AG04449 (cell line): ENCODE data around the gene TYRO3.

Experiments
- CTCF ChIA-PET: fragments of 350-600 bp; formaldehyde crosslinking; extraction: SDS; loops from one replicate; lab custom pipeline; 2021; ENCODE audit warnings: antibody characterized with exemption; lab: Yijun Ruan, JAX
- POLR2A ChIA-PET: fragments of 400-600, 350-600 bp; formaldehyde crosslinking; extraction: SDS; loops from one replicate; lab custom pipeline; 2020; ENCODE audit warnings: antibody characterized with exemption, inconsistent platforms; lab: Yijun Ruan, JAX
- DNase-seq: peaks from one replicate; pipeline ENCODE4 v3.0.0-alpha.2; 2010; ENCODE audit warnings: low read depth, low spot score
- H3K4me3 ChIP-seq: 2 replicates; pipeline ENCODE4 v1.5.1; 2011; ENCODE audit warnings: low read depth, mild to moderate bottlenecking, control low read depth, low read length
- CTCF ChIP-seq: IDR thresholded peaks from one replicate; pipeline ENCODE4 v1.5.1; 2011; ENCODE audit warnings: mild to moderate bottlenecking, moderate library complexity, low read length, control low read depth, inconsistent platforms; ENCODE audit not compliant: insufficient read depth; ENCODE audit errors: missing control alignments

The TYRO3 gene

GRCh38 chr15:41620536-41621199 lies 61.7 kb downstream of the TYRO3 start:
- DNase-seq, result no peak
- peak overlapping the region; percentile 66 for H3K4me3 ChIP-seq
- POLR2A ChIA-PET, result interaction anchor here (1.4 kb wide), 1 partner anchor 17 kb away, joined by 5 read pairs; no protein-coding TSS in a partner anchor
- TF ChIP-seq CTCF, result no peak
- CTCF ChIA-PET, result interaction anchor here (0.6 to 1.6 kb wide), 5 partner anchors 12 to 155 kb away, joined by 3 to 4 read pairs (median 3); no protein-coding TSS in a partner anchor

- ChIA-PET CTCF (interaction anchor here (0.6 to 1.6 kb wide), 5 partner anchors 13 to 155 kb away, joined by 3 to 4 read pairs (median 3); no protein-coding TSS in a partner anchor), POLR2A (interaction anchor here (0.6 to 1.4 kb wide), 2 partner anchors 18 to 49 kb away, joined by 4 to 5 read pairs; no protein-coding TSS in a partner anchor)
- TF ChIP-seq CTCF, result no peak
- peak overlapping the region; percentile 66 for H3K4me3 ChIP-seq
- DNase-seq, result no peak
Observed at GRCh38 chr15:41621200-41622193, 62.5 kb downstream of the TYRO3 start.

- no peak overlapping the region for H3K4me3 ChIP-seq
- ChIA-PET POLR2A (no interaction called here), CTCF (no interaction called here)
- no peak for TF ChIP-seq CTCF
- no peak for DNase-seq
Observed at GRCh38 chr15:41622901-41623300, 63.9 kb downstream of the TYRO3 start.

- ChIA-PET POLR2A (no interaction called here), CTCF (interaction anchor here (1.0 to 1.4 kb wide), 3 partner anchors 22 to 146 kb away, joined by 3 read pairs; no protein-coding TSS in a partner anchor)
- TF ChIP-seq CTCF, result no peak
- no peak overlapping the region for H3K4me3 ChIP-seq
- no peak for DNase-seq
Observed at GRCh38 chr15:41627203-41627602, 68.2 kb downstream of the TYRO3 start.

- ChIA-PET POLR2A (no interaction called here), CTCF (interaction anchor here (0.7 kb wide), 1 partner anchor 164 kb away, joined by 4 read pairs; no protein-coding TSS in a partner anchor)
- no peak for TF ChIP-seq CTCF
- no peak for DNase-seq
- no peak overlapping the region for H3K4me3 ChIP-seq
Observed at GRCh38 chr15:41629463-41629862, 70.5 kb downstream of the TYRO3 start.

- DNase-seq, result no peak
- ChIA-PET POLR2A (no interaction called here), CTCF (no interaction called here)
- no peak for TF ChIP-seq CTCF
- H3K4me3 ChIP-seq, result no peak overlapping the region
Observed at GRCh38 chr15:41629883-41630282, 70.9 kb downstream of the TYRO3 start.
